HepG2 (cell line): ENCODE data around the gene STX1B. TPM values are rescaled to one million over a fixed set of nuclear protein-coding genes. Genes with fewer than 3 reads are reported as not detected.

Experiments used
- ADNP ChIP-seq: sonication (generic); formaldehyde crosslinking; IDR thresholded peaks from 2 replicates; pipeline ENCODE4 v1.4.0; 2020; ENCODE audit warnings: missing genetic modification reagents
- KLF6 ChIP-seq: IDR thresholded peaks from 2 replicates; pipeline ENCODE4 v1.8.0; 2016; ENCODE audit warnings: missing biosample characterization, missing genetic modification reagents
- MEF2D ChIP-seq: sonication (generic); formaldehyde crosslinking; IDR thresholded peaks from 2 replicates; pipeline ENCODE4 v1.5.1; 2020; ENCODE audit warnings: mild to moderate bottlenecking, missing genetic modification reagents
- MEIS1 ChIP-seq: sonication (generic); formaldehyde crosslinking; IDR thresholded peaks from 2 replicates; pipeline ENCODE4 v1.9.0; 2021; ENCODE audit warnings: mild to moderate bottlenecking, missing genetic modification reagents, moderate library complexity, borderline replicate concordance
- MIER3 ChIP-seq: IDR thresholded peaks from 2 replicates; pipeline ENCODE4 v1.6.1; 2016; ENCODE audit warnings: missing compliant biosample characterization, borderline replicate concordance
- RCOR2 ChIP-seq: IDR thresholded peaks from 2 replicates; pipeline ENCODE4 v1.6.1; 2016; ENCODE audit warnings: missing biosample characterization, missing genetic modification reagents
- RXRA ChIP-seq: sonication (generic); formaldehyde crosslinking; IDR thresholded peaks from 2 replicates; pipeline ENCODE4 v1.5.1; 2020; ENCODE audit warnings: missing genetic modification reagents
- SRY ChIP-seq: sonication (generic); formaldehyde crosslinking; IDR thresholded peaks from 2 replicates; pipeline ENCODE4 v1.8.0; 2022; ENCODE audit warnings: mild to moderate bottlenecking, missing genetic modification reagents
- ZBTB3 ChIP-seq: sonication (generic); formaldehyde crosslinking; IDR thresholded peaks from 2 replicates; pipeline ENCODE4 v1.4.0; 2020; ENCODE audit warnings: low read depth, mild to moderate bottlenecking, moderate library complexity, missing genetic modification reagents, borderline replicate concordance
- ZFP36L2 ChIP-seq: sonication (generic); formaldehyde crosslinking; IDR thresholded peaks from 2 replicates; pipeline ENCODE4 v1.4.0; 2020; ENCODE audit warnings: missing genetic modification reagents
- ZNF235 ChIP-seq: sonication (generic); formaldehyde crosslinking; IDR thresholded peaks from 2 replicates; pipeline ENCODE4 v1.8.1; 2023; ENCODE audit warnings: mild to moderate bottlenecking, missing genetic modification reagents, borderline replicate concordance
- ZNF383 ChIP-seq: sonication (generic); formaldehyde crosslinking; IDR thresholded peaks from 2 replicates; pipeline ENCODE4 v1.4.0; 2020; ENCODE audit warnings: missing genetic modification reagents, mild to moderate bottlenecking, borderline replicate concordance
- polyA plus RNA-seq, 8 experiments: library from polyadenylated mRNA; depleted of rRNA in 3 of 8; stranded (reverse) in 7 of 8; unstranded in 1 of 8; fragments of >200 nt; fragmentation: Illumina TruSeq in 4 of 8; extraction: Trizol in 4 of 8; gene quantifications; 2 replicates each; pipeline versions ENCODE4 v1.2.1 to v1.2.3, GENCODE V29; 2011 to 2016; ENCODE audit warnings: low read depth in 4 of 8, missing spikeins in 1 of 8, mixed read lengths in 1 of 8; ENCODE audit not compliant: insufficient read depth in 1 of 8
- total RNA-seq, 5 experiments: library from RNA; depleted of rRNA; stranded (reverse); fragments of >200 nt; fragmentation: Illumina TruSeq; extraction: Trizol; gene quantifications; 2 replicates each; pipeline ENCODE4 v1.2.3, GENCODE V29; 2016; ENCODE audit warnings: low read depth in 1 of 5
- TF ChIP-seq, protein P1 (sequence below): IDR thresholded peaks from 2 replicates; pipeline ENCODE4 v1.4.0; 2020; ENCODE audit warnings: mild to moderate bottlenecking, missing genetic modification reagents
- TF ChIP-seq, protein P2 (sequence below): sonication (generic); formaldehyde crosslinking; IDR thresholded peaks from 2 replicates; pipeline ENCODE4 v1.4.0; 2020; ENCODE audit warnings: missing genetic modification reagents
- TF ChIP-seq, protein P3 (sequence below): sonication (generic); formaldehyde crosslinking; conservative IDR thresholded peaks from 2 replicates; pipeline ENCODE4 v1.8.1; 2023; ENCODE audit warnings: missing genetic modification reagents
- TF ChIP-seq, protein P4 (sequence below): sonication (generic); formaldehyde crosslinking; IDR thresholded peaks from 2 replicates; pipeline ENCODE4 v1.8.1; 2023; ENCODE audit warnings: missing genetic modification reagents, mild to moderate bottlenecking, borderline replicate concordance
- TF ChIP-seq, protein P5 (sequence below): sonication (generic); formaldehyde crosslinking; IDR thresholded peaks from 2 replicates; pipeline ENCODE4 v1.4.0; 2020; ENCODE audit warnings: missing genetic modification reagents
- TF ChIP-seq, protein P6 (sequence below), 2 experiments: fragments of 450-650 bp in 1 of 2; sonication (generic) in 1 of 2; formaldehyde crosslinking; IDR thresholded peaks; 2 replicates each; pipeline versions ENCODE4 v1.5.0 to v1.8.0; 2020 to 2022; ENCODE audit warnings: mild to moderate bottlenecking in 1 of 2, missing genetic modification reagents in 1 of 2

STX1B gene
- total and polyA plus RNA-seq, 2 of the 13 experiments (the other 11 are each of a cell fraction or from before 2014, with no cell fraction given) = 2.1 to 3.0 TPM

DNA sequence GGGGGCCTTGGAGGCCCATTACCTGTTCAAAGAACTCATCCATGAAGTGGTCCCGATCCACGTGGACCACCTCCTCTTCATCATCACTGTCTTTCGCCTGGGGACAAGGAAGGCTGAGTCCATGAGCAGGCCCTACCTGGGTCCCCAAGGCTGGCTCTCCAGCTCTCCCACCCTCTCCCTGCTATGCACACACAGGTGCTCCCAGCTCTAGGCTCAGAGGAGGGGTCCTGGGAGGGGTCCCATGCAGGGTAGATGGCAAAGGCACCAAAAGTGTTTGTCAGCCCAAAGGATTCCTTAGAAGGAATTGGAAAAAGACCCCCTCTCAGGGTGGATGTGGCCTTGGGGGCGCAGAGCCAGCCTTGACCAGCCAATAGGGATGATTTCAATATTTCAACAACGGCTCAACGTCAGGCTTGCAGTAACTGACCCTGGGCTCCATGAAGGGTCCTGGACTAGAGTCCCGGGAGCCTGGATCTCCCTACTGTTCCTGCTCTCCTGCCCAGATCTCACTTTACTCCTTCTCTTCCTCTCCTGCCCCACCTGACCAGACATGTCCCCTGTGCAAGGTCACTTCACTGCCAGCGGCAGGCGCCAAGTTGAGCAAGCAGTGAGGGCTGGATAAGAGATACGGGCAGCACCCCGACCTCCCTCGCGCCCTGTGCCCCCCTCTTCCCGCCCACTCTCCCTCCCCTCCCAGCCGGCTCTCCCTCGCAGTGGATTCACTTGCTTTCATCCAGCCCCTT, 8.8 kb downstream of the STX1B start (continued):
- TF ChIP-seq RXRA (CRISPR knock-in tag) = peak; percentile 77
- TF ChIP-seq, protein P1, sequence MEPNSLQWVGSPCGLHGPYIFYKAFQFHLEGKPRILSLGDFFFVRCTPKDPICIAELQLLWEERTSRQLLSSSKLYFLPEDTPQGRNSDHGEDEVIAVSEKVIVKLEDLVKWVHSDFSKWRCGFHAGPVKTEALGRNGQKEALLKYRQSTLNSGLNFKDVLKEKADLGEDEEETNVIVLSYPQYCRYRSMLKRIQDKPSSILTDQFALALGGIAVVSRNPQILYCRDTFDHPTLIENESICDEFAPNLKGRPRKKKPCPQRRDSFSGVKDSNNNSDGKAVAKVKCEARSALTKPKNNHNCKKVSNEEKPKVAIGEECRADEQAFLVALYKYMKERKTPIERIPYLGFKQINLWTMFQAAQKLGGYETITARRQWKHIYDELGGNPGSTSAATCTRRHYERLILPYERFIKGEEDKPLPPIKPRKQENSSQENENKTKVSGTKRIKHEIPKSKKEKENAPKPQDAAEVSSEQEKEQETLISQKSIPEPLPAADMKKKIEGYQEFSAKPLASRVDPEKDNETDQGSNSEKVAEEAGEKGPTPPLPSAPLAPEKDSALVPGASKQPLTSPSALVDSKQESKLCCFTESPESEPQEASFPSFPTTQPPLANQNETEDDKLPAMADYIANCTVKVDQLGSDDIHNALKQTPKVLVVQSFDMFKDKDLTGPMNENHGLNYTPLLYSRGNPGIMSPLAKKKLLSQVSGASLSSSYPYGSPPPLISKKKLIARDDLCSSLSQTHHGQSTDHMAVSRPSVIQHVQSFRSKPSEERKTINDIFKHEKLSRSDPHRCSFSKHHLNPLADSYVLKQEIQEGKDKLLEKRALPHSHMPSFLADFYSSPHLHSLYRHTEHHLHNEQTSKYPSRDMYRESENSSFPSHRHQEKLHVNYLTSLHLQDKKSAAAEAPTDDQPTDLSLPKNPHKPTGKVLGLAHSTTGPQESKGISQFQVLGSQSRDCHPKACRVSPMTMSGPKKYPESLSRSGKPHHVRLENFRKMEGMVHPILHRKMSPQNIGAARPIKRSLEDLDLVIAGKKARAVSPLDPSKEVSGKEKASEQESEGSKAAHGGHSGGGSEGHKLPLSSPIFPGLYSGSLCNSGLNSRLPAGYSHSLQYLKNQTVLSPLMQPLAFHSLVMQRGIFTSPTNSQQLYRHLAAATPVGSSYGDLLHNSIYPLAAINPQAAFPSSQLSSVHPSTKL (CRISPR knock-in tag) = no peak
- TF ChIP-seq MEF2D = no peak
- TF ChIP-seq RCOR2 = no peak
- TF ChIP-seq KLF6 (CRISPR knock-in tag) = no peak
- no peak for TF ChIP-seq ZNF235 (CRISPR knock-in tag)
- no peak for TF ChIP-seq ZFP36L2 (CRISPR knock-in tag)
- no peak for TF ChIP-seq ZBTB3 (CRISPR knock-in tag)
- no peak for TF ChIP-seq MEIS1
- TF ChIP-seq, protein P2, sequence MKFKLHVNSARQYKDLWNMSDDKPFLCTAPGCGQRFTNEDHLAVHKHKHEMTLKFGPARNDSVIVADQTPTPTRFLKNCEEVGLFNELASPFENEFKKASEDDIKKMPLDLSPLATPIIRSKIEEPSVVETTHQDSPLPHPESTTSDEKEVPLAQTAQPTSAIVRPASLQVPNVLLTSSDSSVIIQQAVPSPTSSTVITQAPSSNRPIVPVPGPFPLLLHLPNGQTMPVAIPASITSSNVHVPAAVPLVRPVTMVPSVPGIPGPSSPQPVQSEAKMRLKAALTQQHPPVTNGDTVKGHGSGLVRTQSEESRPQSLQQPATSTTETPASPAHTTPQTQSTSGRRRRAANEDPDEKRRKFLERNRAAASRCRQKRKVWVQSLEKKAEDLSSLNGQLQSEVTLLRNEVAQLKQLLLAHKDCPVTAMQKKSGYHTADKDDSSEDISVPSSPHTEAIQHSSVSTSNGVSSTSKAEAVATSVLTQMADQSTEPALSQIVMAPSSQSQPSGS (CRISPR knock-in tag) = peak; percentile 28; the same call in 1 of the 2 replicates
- TF ChIP-seq, protein P3, sequence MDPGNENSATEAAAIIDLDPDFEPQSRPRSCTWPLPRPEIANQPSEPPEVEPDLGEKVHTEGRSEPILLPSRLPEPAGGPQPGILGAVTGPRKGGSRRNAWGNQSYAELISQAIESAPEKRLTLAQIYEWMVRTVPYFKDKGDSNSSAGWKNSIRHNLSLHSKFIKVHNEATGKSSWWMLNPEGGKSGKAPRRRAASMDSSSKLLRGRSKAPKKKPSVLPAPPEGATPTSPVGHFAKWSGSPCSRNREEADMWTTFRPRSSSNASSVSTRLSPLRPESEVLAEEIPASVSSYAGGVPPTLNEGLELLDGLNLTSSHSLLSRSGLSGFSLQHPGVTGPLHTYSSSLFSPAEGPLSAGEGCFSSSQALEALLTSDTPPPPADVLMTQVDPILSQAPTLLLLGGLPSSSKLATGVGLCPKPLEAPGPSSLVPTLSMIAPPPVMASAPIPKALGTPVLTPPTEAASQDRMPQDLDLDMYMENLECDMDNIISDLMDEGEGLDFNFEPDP (CRISPR knock-in tag) = 0 out of 2 replicates have a peak, but pooled peaks have one; percentile 54
- 0 out of 2 replicates have a peak, but pooled peaks have one; percentile 33 for TF ChIP-seq SRY (CRISPR knock-in tag)
- TF ChIP-seq, protein P4, sequence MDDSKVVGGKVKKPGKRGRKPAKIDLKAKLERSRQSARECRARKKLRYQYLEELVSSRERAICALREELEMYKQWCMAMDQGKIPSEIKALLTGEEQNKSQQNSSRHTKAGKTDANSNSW (CRISPR knock-in tag) = no peak
- TF ChIP-seq ZNF383 (CRISPR knock-in tag) = no peak
- TF ChIP-seq ADNP (CRISPR knock-in tag) = no peak
- TF ChIP-seq, protein P5, sequence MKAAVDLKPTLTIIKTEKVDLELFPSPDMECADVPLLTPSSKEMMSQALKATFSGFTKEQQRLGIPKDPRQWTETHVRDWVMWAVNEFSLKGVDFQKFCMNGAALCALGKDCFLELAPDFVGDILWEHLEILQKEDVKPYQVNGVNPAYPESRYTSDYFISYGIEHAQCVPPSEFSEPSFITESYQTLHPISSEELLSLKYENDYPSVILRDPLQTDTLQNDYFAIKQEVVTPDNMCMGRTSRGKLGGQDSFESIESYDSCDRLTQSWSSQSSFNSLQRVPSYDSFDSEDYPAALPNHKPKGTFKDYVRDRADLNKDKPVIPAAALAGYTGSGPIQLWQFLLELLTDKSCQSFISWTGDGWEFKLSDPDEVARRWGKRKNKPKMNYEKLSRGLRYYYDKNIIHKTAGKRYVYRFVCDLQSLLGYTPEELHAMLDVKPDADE = no peak
- TF ChIP-seq, protein P6, sequence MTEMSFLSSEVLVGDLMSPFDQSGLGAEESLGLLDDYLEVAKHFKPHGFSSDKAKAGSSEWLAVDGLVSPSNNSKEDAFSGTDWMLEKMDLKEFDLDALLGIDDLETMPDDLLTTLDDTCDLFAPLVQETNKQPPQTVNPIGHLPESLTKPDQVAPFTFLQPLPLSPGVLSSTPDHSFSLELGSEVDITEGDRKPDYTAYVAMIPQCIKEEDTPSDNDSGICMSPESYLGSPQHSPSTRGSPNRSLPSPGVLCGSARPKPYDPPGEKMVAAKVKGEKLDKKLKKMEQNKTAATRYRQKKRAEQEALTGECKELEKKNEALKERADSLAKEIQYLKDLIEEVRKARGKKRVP (CRISPR knock-in tag; IDR thresholded peaks at IDR 0.05) = no peak
- no peak for TF ChIP-seq MIER3
